HEK293 (cell line): ENCODE results near the gene CRYBG1.

Experiments used
- CTCF ChIA-PET: fragments of 350-600 bp; formaldehyde crosslinking; extraction: SDS; loops from one replicate; lab custom pipeline; 2021; ENCODE audit warnings: antibody characterized with exemption; lab: Yijun Ruan, JAX
- POLR2A ChIA-PET: fragments of 300-600 bp; formaldehyde crosslinking; extraction: SDS; loops from one replicate; lab custom pipeline; 2020; ENCODE audit warnings: antibody characterized with exemption, inconsistent platforms; lab: Yijun Ruan, JAX
- H3K27ac ChIP-seq: fragments of 200-500 bp; sonication (Bioruptor generic); 2 replicates; pipeline ENCODE4 v1.5.1; 2014; ENCODE audit warnings: low read depth, low read length, control low read depth, inconsistent platforms; ENCODE audit errors: extremely low read depth
- H3K36me3 ChIP-seq, 2 experiments: fragments of 200-500 bp in 1 of 2; sonication (Bioruptor generic) in 1 of 2; 1 replicate in 1 of 2; 2 replicates in 1 of 2; pipeline ENCODE4 v1.5.1; 2014 to 2017; ENCODE audit warnings: inconsistent platforms in 2 of 2, low read length in 2 of 2; ENCODE audit not compliant: control insufficient read depth in 2 of 2, insufficient read depth in 1 of 2
- H3K4me1 ChIP-seq: fragments of 200-500 bp; sonication (Bioruptor generic); 2 replicates; pipeline ENCODE4 v1.5.1; 2014; ENCODE audit warnings: mild to moderate bottlenecking, low read length, inconsistent platforms; ENCODE audit not compliant: control insufficient read depth, insufficient read depth
- H3K4me3 ChIP-seq: 2 replicates; pipeline ENCODE4 v1.5.1; 2011; ENCODE audit warnings: low read depth, mild to moderate bottlenecking, control low read depth, low read length, moderate library complexity
- H3K9me3 ChIP-seq: fragments of 200-500 bp; sonication (Bioruptor generic); 2 replicates; pipeline ENCODE4 v1.5.1; 2014; ENCODE audit warnings: low read depth, low read length, inconsistent platforms; ENCODE audit not compliant: control insufficient read depth, insufficient read depth
- GLI2 ChIP-seq: fragments of 450-650 bp; formaldehyde crosslinking; IDR thresholded peaks from 2 replicates; pipeline ENCODE4; 2017; ENCODE audit warnings: missing biosample characterization, missing genetic modification characterization, low read depth, borderline replicate concordance
- GLI4 ChIP-seq: fragments of 450-650 bp; formaldehyde crosslinking; IDR thresholded peaks from 2 replicates; pipeline ENCODE4 v1.5.1; 2016; ENCODE audit warnings: missing biosample characterization, missing genetic modification characterization
- GLIS1 ChIP-seq: fragments of 450-650 bp; formaldehyde crosslinking; IDR thresholded peaks from 2 replicates; pipeline ENCODE4 v1.5.1; 2016; ENCODE audit warnings: missing biosample characterization, missing genetic modification characterization
- PRDM1 ChIP-seq: fragments of 450-650 bp; formaldehyde crosslinking; IDR thresholded peaks from 2 replicates; pipeline ENCODE4; 2016; ENCODE audit warnings: missing biosample characterization, missing genetic modification characterization
- ZBTB17 ChIP-seq: fragments of 450-650 bp; formaldehyde crosslinking; IDR thresholded peaks from 2 replicates; pipeline ENCODE4 v1.5.1; 2016; ENCODE audit warnings: missing biosample characterization, missing genetic modification characterization
- ZBTB48 ChIP-seq: fragments of 450-650 bp; formaldehyde crosslinking; IDR thresholded peaks from 2 replicates; pipeline ENCODE4 v1.5.1; 2016; ENCODE audit warnings: missing biosample characterization, missing genetic modification characterization
- ZNF239 ChIP-seq: fragments of 450-650 bp; formaldehyde crosslinking; IDR thresholded peaks from 2 replicates; pipeline ENCODE4 v1.5.1; 2016; ENCODE audit warnings: missing biosample characterization, missing genetic modification characterization
- ZNF266 ChIP-seq: fragments of 450-650 bp; formaldehyde crosslinking; IDR thresholded peaks from 2 replicates; pipeline ENCODE4 v1.5.1; 2016; ENCODE audit warnings: missing biosample characterization, missing genetic modification characterization, low read depth
- ZNF571 ChIP-seq: fragments of 450-650 bp; formaldehyde crosslinking; IDR thresholded peaks from 2 replicates; pipeline ENCODE4 v1.5.0; 2017; ENCODE audit warnings: missing biosample characterization, missing genetic modification characterization
- ZNF785 ChIP-seq: fragments of 450-650 bp; formaldehyde crosslinking; IDR thresholded peaks from 2 replicates; pipeline ENCODE4 v1.5.1; 2016; ENCODE audit warnings: missing biosample characterization, missing genetic modification characterization
- ZSCAN23 ChIP-seq: fragments of 450-650 bp; formaldehyde crosslinking; IDR thresholded peaks from 2 replicates; pipeline ENCODE4 v1.5.1; 2016; ENCODE audit warnings: missing biosample characterization, missing genetic modification characterization
- TF ChIP-seq, protein P1 (sequence below): fragments of 450-650 bp; formaldehyde crosslinking; IDR thresholded peaks from 2 replicates; pipeline ENCODE4 v1.5.1; 2016; ENCODE audit warnings: missing biosample characterization, missing genetic modification characterization
- TF ChIP-seq, protein P2 (sequence below): fragments of 450-650 bp; formaldehyde crosslinking; IDR thresholded peaks from 2 replicates; pipeline ENCODE4 v1.5.1; 2016; ENCODE audit warnings: missing biosample characterization, missing genetic modification characterization
- TF ChIP-seq, protein P3 (sequence below): fragments of 450-650 bp; formaldehyde crosslinking; IDR thresholded peaks from 2 replicates; pipeline ENCODE4 v1.5.1; 2016; ENCODE audit warnings: missing biosample characterization, missing genetic modification characterization
- TF ChIP-seq, protein P4 (sequence below): fragments of 450-650 bp; formaldehyde crosslinking; conservative IDR thresholded peaks from 2 replicates; pipeline ENCODE4 v1.5.1; 2016; ENCODE audit warnings: low read depth, missing biosample characterization, missing genetic modification characterization
- TF ChIP-seq, protein P5 (sequence below): fragments of 450-650 bp; formaldehyde crosslinking; IDR thresholded peaks from 2 replicates; pipeline ENCODE4 v1.5.1; 2017; ENCODE audit warnings: missing biosample characterization, missing genetic modification characterization
- TF ChIP-seq, protein P6 (sequence below): fragments of 450-650 bp; formaldehyde crosslinking; IDR thresholded peaks from 2 replicates; pipeline ENCODE4 v1.5.1; 2016; ENCODE audit warnings: missing biosample characterization, missing genetic modification characterization
- TF ChIP-seq, protein P7 (sequence below): fragments of 450-650 bp; formaldehyde crosslinking; IDR thresholded peaks from 2 replicates; pipeline ENCODE4 v1.5.1; 2017; ENCODE audit warnings: missing biosample characterization, missing genetic modification characterization

Gene CRYBG1

DNA sequence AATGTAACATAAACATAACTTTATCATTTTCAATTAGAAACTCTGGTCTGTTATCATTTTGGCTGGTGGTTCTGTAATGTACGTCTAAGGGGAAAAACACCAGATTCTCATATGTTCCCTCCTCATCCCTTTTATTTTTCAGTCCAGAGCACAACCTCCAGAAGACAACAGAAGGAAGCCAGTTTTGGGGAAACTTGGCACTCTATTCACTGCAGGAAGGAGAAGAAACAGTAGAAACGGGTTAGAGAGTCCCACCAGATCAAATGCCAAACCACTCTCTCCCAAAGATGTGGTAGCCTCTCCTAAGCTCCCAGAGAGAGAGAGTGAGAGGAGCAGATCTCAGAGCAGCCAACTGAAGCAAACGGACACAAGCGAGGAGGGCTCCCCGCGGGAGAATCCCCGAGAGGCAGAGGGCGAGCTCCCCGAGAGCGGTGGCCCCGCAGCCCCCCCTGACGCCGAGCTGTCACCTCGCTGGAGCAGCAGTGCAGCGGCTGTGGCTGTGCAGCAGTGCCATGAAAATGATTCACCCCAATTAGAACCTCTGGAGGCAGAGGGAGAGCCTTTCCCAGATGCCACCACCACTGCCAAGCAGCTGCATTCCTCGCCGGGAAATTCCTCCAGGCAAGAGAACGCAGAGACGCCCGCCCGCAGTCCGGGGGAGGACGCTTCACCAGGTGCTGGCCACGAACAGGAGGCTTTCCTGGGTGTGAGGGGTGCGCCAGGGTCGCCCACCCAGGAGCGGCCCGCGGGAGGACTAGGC is 151.0 kb downstream of the CRYBG1 start:
- Histone ChIP-seq H3K36me3 (no peaks in the 10 kb centered on the region), H3K27ac (no peak overlapping the region; the same call in 1 of the 2 replicates), H3K4me3 (peak overlapping the region; percentile 54), H3K9me3 (no peaks in the 10 kb centered on the region), H3K4me1 (no peaks in the 10 kb centered on the region)
- ChIA-PET POLR2A (interaction anchor here (0.7 to 1.5 kb wide), 3 partner anchors 11 to 33 kb away, joined by 3 to 4 read pairs (median 4); no protein-coding TSS in a partner anchor), CTCF (interaction anchor here (0.7 to 2.5 kb wide), 7 partner anchors 11 to 151 kb away, joined by 3 to 13 read pairs (median 4); partner anchors contain the start of gene CRYBG1)
- TF ChIP-seq, protein P1, sequence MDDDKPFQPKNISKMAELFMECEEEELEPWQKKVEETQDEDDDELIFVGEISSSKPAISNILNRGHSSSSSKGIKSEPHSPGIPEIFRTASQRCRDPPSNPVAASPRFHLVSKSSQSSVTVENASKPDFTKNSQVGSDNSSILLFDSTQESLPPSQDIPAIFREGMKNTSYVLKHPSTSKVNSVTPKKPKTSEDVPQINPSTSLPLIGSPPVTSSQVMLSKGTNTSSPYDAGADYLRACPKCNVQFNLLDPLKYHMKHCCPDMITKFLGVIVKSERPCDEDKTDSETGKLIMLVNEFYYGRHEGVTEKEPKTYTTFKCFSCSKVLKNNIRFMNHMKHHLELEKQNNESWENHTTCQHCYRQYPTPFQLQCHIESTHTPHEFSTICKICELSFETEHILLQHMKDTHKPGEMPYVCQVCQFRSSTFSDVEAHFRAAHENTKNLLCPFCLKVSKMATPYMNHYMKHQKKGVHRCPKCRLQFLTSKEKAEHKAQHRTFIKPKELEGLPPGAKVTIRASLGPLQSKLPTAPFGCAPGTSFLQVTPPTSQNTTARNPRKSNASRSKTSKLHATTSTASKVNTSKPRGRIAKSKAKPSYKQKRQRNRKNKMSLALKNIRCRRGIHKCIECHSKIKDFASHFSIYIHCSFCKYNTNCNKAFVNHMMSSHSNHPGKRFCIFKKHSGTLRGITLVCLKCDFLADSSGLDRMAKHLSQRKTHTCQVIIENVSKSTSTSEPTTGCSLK: no peak
- no peak for TF ChIP-seq ZSCAN23
- no peak for TF ChIP-seq ZBTB48 (tag by site-specific recombination)
- TF ChIP-seq GLI2 (tag by site-specific recombination): no peak
- no peak for TF ChIP-seq ZNF239
- TF ChIP-seq, protein P2, sequence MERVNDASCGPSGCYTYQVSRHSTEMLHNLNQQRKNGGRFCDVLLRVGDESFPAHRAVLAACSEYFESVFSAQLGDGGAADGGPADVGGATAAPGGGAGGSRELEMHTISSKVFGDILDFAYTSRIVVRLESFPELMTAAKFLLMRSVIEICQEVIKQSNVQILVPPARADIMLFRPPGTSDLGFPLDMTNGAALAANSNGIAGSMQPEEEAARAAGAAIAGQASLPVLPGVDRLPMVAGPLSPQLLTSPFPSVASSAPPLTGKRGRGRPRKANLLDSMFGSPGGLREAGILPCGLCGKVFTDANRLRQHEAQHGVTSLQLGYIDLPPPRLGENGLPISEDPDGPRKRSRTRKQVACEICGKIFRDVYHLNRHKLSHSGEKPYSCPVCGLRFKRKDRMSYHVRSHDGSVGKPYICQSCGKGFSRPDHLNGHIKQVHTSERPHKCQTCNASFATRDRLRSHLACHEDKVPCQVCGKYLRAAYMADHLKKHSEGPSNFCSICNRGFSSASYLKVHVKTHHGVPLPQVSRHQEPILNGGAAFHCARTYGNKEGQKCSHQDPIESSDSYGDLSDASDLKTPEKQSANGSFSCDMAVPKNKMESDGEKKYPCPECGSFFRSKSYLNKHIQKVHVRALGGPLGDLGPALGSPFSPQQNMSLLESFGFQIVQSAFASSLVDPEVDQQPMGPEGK (tag by site-specific recombination): peak; percentile 46
- TF ChIP-seq, protein P3, sequence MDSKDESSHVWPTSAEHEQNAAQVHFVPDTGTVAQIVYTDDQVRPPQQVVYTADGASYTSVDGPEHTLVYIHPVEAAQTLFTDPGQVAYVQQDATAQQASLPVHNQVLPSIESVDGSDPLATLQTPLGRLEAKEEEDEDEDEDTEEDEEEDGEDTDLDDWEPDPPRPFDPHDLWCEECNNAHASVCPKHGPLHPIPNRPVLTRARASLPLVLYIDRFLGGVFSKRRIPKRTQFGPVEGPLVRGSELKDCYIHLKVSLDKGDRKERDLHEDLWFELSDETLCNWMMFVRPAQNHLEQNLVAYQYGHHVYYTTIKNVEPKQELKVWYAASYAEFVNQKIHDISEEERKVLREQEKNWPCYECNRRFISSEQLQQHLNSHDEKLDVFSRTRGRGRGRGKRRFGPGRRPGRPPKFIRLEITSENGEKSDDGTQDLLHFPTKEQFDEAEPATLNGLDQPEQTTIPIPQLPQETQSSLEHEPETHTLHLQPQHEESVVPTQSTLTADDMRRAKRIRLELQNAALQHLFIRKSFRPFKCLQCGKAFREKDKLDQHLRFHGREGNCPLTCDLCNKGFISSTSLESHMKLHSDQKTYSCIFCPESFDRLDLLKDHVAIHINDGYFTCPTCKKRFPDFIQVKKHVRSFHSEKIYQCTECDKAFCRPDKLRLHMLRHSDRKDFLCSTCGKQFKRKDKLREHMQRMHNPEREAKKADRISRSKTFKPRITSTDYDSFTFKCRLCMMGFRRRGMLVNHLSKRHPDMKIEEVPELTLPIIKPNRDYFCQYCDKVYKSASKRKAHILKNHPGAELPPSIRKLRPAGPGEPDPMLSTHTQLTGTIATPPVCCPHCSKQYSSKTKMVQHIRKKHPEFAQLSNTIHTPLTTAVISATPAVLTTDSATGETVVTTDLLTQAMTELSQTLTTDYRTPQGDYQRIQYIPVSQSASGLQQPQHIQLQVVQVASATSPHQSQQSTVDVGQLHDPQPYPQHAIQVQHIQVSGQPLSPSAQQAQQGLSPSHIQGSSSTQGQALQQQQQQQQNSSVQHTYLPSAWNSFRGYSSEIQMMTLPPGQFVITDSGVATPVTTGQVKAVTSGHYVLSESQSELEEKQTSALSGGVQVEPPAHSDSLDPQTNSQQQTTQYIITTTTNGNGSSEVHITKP (tag by site-specific recombination): no peak
- no peak for TF ChIP-seq ZNF571 (tag by site-specific recombination)
- no peak for TF ChIP-seq ZNF785 (tag by site-specific recombination)
- TF ChIP-seq, protein P4, sequence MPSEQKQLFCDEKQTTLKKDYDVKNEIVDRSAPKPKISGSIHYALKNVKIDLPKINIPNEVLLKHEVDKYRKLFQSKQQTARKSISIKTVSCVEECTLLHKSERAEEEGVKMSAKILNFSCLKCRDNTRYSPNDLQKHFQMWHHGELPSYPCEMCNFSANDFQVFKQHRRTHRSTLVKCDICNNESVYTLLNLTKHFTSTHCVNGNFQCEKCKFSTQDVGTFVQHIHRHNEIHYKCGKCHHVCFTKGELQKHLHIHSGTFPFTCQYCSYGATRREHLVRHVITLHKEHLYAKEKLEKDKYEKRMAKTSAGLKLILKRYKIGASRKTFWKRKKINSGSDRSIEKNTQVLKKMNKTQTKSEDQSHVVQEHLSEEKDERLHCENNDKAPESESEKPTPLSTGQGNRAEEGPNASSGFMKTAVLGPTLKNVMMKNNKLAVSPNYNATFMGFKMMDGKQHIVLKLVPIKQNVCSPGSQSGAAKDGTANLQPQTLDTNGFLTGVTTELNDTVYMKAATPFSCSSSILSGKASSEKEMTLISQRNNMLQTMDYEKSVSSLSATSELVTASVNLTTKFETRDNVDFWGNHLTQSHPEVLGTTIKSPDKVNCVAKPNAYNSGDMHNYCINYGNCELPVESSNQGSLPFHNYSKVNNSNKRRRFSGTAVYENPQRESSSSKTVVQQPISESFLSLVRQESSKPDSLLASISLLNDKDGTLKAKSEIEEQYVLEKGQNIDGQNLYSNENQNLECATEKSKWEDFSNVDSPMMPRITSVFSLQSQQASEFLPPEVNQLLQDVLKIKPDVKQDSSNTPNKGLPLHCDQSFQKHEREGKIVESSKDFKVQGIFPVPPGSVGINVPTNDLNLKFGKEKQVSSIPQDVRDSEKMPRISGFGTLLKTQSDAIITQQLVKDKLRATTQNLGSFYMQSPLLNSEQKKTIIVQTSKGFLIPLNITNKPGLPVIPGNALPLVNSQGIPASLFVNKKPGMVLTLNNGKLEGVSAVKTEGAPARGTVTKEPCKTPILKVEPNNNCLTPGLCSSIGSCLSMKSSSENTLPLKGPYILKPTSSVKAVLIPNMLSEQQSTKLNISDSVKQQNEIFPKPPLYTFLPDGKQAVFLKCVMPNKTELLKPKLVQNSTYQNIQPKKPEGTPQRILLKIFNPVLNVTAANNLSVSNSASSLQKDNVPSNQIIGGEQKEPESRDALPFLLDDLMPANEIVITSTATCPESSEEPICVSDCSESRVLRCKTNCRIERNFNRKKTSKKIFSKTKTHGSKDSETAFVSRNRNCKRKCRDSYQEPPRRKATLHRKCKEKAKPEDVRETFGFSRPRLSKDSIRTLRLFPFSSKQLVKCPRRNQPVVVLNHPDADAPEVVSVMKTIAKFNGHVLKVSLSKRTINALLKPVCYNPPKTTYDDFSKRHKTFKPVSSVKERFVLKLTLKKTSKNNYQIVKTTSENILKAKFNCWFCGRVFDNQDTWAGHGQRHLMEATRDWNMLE (tag by site-specific recombination): no peak
- TF ChIP-seq PRDM1: peak; percentile 84
- no peak for TF ChIP-seq GLI4 (tag by site-specific recombination)
- TF ChIP-seq GLIS1 (tag by site-specific recombination): peak; percentile 83
- TF ChIP-seq, protein P5, sequence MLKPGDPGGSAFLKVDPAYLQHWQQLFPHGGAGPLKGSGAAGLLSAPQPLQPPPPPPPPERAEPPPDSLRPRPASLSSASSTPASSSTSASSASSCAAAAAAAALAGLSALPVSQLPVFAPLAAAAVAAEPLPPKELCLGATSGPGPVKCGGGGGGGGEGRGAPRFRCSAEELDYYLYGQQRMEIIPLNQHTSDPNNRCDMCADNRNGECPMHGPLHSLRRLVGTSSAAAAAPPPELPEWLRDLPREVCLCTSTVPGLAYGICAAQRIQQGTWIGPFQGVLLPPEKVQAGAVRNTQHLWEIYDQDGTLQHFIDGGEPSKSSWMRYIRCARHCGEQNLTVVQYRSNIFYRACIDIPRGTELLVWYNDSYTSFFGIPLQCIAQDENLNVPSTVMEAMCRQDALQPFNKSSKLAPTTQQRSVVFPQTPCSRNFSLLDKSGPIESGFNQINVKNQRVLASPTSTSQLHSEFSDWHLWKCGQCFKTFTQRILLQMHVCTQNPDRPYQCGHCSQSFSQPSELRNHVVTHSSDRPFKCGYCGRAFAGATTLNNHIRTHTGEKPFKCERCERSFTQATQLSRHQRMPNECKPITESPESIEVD: no peak
- TF ChIP-seq, protein P6, sequence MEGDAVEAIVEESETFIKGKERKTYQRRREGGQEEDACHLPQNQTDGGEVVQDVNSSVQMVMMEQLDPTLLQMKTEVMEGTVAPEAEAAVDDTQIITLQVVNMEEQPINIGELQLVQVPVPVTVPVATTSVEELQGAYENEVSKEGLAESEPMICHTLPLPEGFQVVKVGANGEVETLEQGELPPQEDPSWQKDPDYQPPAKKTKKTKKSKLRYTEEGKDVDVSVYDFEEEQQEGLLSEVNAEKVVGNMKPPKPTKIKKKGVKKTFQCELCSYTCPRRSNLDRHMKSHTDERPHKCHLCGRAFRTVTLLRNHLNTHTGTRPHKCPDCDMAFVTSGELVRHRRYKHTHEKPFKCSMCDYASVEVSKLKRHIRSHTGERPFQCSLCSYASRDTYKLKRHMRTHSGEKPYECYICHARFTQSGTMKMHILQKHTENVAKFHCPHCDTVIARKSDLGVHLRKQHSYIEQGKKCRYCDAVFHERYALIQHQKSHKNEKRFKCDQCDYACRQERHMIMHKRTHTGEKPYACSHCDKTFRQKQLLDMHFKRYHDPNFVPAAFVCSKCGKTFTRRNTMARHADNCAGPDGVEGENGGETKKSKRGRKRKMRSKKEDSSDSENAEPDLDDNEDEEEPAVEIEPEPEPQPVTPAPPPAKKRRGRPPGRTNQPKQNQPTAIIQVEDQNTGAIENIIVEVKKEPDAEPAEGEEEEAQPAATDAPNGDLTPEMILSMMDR (tag by site-specific recombination): 0 out of 2 replicates have a peak, but pooled peaks have one; percentile 16
- peak; percentile 81 for TF ChIP-seq ZBTB17
- TF ChIP-seq, protein P7, sequence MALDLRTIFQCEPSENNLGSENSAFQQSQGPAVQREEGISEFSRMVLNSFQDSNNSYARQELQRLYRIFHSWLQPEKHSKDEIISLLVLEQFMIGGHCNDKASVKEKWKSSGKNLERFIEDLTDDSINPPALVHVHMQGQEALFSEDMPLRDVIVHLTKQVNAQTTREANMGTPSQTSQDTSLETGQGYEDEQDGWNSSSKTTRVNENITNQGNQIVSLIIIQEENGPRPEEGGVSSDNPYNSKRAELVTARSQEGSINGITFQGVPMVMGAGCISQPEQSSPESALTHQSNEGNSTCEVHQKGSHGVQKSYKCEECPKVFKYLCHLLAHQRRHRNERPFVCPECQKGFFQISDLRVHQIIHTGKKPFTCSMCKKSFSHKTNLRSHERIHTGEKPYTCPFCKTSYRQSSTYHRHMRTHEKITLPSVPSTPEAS (tag by site-specific recombination): no peak
- no peak for TF ChIP-seq ZNF266 (tag by site-specific recombination)
